ENCODE data around the gene PTPRK.
"Not testable (repeated sequence)": the region's sequence is repeated elsewhere in the genome, so short reads cannot be mapped to it uniquely, and the experiment has no call there.

PTPRK gene

GRCh38 chr6:128437685-128438084 lies 82.7 kb downstream of the PTPRK start:
- no peak for DNase-seq

DNA sequence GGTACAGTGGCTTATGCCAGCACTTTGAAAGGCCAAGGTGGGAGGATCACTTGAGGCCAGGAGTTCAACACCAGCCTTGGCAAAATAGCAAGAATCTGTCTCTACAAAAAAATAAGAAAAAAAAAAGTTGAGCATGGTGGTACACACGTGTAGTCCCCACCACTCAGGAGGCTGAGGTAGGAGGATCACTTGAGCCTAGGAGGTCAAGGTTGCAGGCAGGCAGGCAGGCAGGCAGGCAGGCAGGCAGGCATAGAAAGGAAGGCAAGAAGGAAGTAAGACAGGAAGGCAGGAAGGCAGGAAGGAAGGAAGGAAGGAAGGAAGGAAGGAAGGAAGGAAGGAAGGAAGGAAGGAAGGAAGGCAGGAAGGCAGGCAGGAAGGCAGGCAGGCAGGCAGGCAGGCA lies 85.6 kb downstream of the PTPRK start:
- not testable (repeated sequence) for DNase-seq

DNA sequence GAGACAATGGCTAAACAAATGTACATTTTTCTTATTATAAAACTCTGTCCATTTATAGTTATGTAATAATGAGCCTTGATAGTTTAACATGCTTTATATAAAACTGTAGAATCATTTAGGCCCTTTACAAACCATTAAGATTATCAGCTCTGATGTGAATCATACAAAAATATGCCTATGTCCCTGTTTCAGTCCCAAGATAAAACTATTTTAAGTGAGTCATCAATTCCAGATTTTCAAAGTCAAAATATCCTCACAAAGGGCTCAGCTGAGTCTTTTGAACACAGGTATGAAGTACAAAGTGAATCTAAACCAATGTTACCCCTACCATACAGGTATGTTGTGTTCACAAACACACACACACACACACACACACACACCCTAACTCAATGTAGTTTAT lies 88.0 kb downstream of the PTPRK start:
- DNase-seq: no peak

GRCh38 chr6:128427139-128427538 lies 93.3 kb downstream of the PTPRK start:
- no peak for DNase-seq

DNA sequence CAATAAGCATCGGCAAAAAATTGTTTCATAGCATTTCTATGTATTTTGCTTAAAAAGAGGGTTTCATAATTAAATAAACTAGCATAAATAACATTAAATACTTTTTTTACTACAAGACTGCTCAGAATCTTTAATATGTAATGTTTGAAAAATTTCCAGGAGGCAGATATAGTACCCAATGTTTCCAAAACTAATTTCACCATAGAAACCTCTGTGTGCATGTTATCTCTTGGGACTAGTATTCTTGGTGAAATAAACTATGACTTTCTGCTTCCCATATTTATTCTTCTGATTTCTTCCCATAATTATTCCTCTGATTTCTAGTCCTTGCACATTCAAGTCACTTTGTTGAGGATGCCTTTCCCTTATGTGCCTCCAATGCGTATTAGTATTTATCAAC lies 94.5 kb downstream of the PTPRK start:
- no peak for DNase-seq

DNA sequence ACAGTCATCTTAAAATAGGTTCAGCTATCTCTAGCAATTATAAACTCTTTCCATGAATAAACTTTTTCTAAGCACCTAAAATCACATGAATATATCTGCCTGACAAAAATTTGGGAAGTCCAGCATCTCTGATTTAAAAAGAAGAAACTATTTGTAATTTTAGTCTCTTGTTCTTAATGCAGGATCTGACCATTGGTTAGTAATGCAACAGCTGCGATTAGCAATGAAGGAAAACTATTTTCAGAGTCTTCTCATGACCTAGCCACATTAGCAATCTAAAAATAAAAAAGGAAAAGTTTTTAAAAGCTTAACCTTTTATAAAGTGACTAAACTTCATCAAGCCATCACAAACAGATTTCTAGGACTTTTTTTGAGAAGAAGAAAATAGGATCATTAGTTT lies 97.5 kb downstream of the PTPRK start:
- no peak for DNase-seq

DNA sequence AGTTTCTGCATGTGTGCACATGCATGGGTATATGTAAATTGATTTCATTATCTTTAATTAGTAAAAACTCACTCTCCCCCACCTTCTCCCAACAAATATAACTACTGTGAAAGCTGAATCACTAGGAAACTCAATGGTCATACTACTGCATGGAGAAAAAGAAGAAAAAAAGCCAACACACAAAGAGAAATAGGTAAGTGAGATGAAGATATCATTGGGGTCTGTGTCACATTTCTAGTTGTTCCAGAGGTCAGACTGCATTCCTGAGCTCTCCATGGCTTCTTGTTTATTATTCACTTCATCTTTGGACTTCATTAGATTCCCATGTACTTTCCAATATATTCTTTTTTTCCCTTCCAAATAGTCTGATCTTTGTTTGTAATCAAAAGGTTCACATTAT lies 98.2 kb downstream of the PTPRK start:
- DNase-seq: no peak

DNA sequence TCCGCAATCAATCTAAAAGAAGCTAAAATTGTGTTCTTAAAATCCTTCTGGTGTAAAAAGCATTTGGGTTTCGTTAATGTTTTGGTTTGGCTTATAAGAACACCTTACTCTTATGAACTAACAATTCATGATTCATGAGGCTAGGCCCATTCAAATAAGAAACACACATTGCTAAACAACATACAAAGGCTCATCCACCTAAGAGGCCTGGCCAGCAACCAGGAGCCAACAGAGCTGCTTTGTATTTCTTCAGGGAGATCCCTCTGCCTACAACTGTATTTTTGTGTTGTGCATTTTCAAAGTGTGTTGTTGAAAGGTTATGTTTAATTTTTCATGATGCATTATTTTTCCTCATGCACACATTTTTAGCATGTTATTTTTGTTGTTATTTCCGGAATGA lies 98.6 kb downstream of the PTPRK start:
- no peak for DNase-seq

DNA sequence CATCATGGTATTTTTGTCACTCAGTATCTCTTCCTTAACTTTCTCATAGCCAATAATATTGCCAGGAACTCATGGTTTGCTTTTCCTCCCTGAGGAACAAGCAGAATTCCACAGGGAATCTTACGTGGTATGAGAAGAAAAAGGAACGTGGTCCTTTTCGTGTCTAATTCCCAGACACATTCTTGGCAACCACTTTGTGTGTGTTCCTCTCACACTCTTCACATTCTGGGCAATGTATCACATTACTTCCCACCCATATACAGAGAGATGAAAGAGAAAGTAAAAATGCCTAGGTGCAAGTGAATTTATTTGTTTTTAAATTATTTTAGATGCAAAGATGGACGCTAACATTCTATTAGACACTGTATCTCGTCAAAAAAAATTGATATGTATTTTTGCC lies 102.7 kb downstream of the PTPRK start:
- no peak for DNase-seq

- no peak for DNase-seq
Observed at GRCh38 chr6:128415387-128415786, 105.0 kb downstream of the PTPRK start.

- DNase-seq: no peak
Observed at GRCh38 chr6:128414943-128415342, 105.5 kb downstream of the PTPRK start.

DNA sequence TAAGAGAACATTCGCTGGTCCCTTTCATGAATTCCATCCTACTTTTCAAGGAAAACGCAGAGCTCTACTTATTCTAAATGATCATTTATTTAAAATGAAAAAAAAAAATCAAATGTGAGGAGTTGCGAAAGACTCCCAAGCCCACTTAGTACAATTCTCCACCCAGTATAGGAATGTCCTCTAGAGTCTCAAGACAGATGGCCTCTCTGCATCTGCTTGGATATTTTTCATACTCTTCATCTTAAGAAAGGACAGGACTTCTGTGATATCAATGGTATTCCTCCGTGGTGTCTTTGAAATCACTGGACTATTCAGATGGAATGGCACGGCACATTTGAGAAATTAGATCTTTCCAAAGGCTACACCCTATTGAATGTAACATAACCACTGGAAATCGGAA lies 107.1 kb downstream of the PTPRK start:
- no peak for DNase-seq

DNA sequence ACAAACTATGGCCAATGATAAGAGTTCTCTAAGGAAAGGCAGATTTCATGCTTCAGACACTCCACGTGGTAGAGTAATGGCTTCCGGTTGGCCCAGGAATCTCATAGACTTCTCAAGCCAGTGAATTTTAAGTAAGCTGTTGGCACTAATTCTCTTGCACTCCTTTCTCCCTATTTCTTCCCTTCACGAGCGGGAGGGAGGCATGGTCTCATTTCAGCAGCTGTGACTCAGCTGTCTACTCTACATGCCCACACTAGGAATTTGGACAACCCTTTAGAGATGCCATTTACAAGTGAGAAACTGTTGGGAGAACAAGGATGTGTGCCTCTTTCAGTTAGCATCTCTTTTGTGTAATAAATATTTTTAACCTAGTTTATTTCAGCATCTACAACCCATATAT lies 107.7 kb downstream of the PTPRK start:
- DNase-seq: no peak

GRCh38 chr6:128410584-128410983 lies 109.8 kb downstream of the PTPRK start:
- no peak for DNase-seq

- DNase-seq: no peak
Observed at GRCh38 chr6:128409003-128409402, 111.4 kb downstream of the PTPRK start.

GRCh38 chr6:128406453-128406852 lies 113.9 kb downstream of the PTPRK start:
- DNase-seq: no peak

GRCh38 chr6:128403618-128404444 lies 116.6 kb downstream of the PTPRK start:
- no peak for DNase-seq

GRCh38 chr6:128400875-128401274 lies 119.5 kb downstream of the PTPRK start:
- DNase-seq: no peak

- no peak for DNase-seq
Observed at GRCh38 chr6:128397996-128398395, 122.4 kb downstream of the PTPRK start.

DNA sequence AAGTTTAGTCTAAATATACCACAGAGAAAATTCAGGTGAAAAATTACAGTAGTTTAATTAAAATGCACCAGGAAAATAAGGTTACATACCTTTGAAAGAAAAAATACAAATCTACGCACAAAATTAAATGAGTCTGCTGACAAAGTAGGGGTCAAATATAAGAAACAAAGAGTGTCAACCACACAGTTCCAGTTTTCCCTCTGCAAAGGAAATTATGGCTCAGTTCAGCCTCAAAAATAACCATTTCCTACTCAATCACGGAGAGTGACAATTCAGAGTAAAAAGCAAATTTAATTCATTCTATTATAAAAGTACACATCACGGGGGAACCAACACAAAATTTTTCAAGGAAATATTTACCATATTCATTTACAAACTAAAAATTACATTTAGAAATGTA lies 124.8 kb downstream of the PTPRK start:
- no peak for DNase-seq

DNA sequence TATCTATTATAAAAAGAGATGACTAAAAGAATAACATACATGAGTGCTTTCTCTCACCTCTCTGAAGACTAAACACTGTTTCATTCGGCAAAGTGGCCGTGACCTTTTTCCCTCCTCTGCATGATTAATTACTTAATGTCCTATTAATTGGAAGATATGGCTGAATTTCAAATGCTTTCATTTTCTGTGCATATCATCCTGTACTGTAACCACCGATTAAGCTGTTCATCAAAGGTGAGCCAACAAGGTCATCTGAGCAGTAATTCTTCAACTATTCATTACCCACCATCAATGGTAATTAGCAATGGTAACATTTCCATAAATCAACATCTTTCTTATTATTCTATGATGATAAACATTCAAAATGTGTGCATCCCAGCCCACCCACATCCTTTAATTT lies 125.2 kb downstream of the PTPRK start:
- DNase-seq: no peak

DNA sequence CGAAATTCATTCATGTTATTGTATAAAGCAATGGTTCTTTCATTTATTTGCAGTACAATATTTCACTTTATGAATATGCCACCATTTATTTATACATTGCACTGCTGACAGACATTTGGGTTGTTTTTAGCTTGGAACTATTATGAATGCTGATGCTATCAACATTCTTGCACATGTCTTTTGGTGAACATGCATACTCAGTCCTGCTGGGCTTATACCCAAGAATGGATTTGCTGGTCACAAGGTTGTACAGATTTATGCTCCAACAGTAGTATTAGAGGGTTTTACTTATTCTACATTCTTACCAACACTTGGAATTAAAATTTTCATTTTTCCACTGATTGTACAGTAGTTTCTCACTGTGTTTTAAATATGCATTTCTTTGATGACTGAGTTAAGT lies 126.2 kb downstream of the PTPRK start:
- DNase-seq: no peak

DNA sequence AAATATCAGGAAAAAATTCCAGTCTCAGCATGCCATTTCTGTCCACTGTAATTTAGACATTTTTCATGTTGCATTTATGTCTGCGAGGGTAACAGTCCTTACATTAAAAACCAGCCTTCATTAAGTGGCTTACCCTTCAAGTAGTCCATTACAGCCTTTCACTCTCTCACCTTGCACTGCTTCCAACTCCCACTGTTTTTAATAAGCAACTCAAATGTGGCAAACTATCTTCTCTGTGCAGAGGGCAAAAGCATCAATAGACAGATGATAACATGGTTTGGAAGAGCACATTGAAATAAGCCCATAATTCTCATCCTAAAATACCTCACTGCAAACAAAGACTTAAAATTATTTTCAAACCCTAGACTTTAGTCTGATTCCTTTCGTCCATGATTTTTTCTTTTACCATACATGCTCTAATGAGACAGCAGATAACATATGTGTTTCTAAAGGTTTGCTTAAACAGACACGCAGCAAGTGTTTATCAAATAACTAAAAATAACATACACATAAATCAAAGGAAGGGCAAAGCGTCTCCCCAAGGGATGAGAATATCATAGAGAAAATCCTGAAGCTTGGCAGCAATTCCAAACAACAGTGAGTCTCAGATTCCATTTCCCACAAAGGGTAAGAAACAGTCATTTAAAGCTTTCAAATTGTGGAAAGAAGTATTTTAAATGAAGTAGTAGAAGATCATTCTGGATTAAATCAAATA lies 130.4 kb downstream of the PTPRK start:
- DNase-seq: no peak

- DNase-seq: no peak
Observed at GRCh38 chr6:128388380-128388779, 132.0 kb downstream of the PTPRK start.
